ENCODE data around the gene ELMO3. TPM values are rescaled to one million over a fixed set of nuclear protein-coding genes. Genes with fewer than 3 reads are reported as not detected.

Gene ELMO3
- total and polyA plus RNA-seq, 8 donors, result 14.6 to 52.4 (median 23.6) TPM

DNA sequence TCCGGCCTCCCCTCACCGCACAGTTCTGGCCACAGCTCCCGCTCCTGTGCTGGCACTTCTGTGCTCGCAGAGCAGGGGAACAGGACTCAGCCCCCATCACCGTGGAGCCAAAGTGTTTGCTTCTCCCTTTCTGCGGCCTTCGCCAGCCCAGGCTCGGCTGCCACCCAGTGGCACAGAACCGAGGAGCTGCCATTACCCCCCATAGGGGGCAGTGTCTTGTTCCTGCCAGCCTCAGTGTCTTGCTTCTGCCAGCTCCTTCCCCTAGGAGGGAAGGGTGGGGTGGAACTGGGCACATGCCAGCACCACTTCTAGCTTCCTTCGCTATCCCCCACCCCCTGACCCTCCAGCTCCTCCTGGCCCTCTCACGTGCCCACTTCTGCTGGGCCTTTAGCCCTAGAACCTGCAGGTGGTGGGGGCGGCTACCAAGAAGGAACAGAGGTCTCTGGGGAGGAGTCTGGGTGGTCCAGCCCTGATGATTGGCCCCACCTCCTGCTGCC lies 645 bp upstream of the ELMO3 start:
- peak overlapping the region in 1 of 4 donors; percentile 69 for H3K4me3 ChIP-seq
- ATAC-seq, result peak; percentile 25 to 59 (median 42)
- H3K27me3 ChIP-seq, result no peaks in the 10 kb centered on the region
- H3K36me3 ChIP-seq, result peaks cover 0 to 46% (median 19%) of the 10 kb centered on the region in 3 donors
- H3K27ac ChIP-seq, result peak overlapping the region in 3 of 4 donors; percentile 72 to 77 (median 72)
- TF ChIP-seq, protein P1, sequence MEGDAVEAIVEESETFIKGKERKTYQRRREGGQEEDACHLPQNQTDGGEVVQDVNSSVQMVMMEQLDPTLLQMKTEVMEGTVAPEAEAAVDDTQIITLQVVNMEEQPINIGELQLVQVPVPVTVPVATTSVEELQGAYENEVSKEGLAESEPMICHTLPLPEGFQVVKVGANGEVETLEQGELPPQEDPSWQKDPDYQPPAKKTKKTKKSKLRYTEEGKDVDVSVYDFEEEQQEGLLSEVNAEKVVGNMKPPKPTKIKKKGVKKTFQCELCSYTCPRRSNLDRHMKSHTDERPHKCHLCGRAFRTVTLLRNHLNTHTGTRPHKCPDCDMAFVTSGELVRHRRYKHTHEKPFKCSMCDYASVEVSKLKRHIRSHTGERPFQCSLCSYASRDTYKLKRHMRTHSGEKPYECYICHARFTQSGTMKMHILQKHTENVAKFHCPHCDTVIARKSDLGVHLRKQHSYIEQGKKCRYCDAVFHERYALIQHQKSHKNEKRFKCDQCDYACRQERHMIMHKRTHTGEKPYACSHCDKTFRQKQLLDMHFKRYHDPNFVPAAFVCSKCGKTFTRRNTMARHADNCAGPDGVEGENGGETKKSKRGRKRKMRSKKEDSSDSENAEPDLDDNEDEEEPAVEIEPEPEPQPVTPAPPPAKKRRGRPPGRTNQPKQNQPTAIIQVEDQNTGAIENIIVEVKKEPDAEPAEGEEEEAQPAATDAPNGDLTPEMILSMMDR (IDR thresholded peaks at IDR 0.05), result peak; percentile 16 to 48 (median 28)
- DNase-seq, result peak in 4 of 6 donors; percentile 43 to 76 (median 64)
- no peak for FAIRE-seq
- WGBS, 2 donors, result 40 to 44% methylated on average over 11 to 12 of the region's 12 CpGs
- H3K9me3 ChIP-seq, result no peaks in the 10 kb centered on the region
- intact Hi-C loops (cut with DNase I), result no loop called here
- peaks cover 3 to 6% (median 3%) of the 10 kb centered on the region in 3 donors for H3K4me1 ChIP-seq

DNA sequence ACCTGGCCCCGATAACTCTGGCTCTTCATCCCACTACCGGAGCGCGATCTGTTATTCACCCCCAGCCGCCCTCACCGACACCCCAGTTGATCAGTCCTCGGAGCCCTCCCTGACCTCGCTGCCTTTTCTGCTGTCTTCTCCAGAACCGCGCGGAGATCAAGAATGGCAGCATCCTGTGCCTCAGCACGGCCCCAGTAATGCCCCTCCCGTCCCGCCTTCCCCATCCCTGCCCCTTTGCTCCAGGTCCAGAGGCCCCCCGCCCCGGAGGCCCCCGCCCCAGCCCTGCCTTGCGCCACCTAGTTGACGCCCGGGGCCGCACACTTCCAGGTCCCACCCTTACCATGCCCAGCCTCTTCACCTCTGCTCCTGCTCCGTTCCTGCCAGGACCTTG lies 872 bp downstream of the ELMO3 start:
- H3K27me3 ChIP-seq, result no peaks in the 10 kb centered on the region
- H3K36me3 ChIP-seq, result peaks cover 0 to 50% (median 18%) of the 10 kb centered on the region in 3 donors
- 9 to 12% methylated on average over 22 of the region's 22 CpGs for WGBS, 2 donors
- DNase-seq (peak in 2 of 6 donors; percentile 63 to 75), FAIRE-seq (no peak), ATAC-seq (peak; percentile 30 to 51 (median 43))
- H3K4me3 ChIP-seq, result peak overlapping the region; percentile 60 to 77 (median 66)
- peak overlapping the region in 1 of 4 donors; percentile 72 for H3K27ac ChIP-seq
- intact Hi-C loops (cut with DNase I), result no loop called here
- no peaks in the 10 kb centered on the region for H3K9me3 ChIP-seq
- no peaks in the 10 kb centered on the region for H3K4me1 ChIP-seq
- TF ChIP-seq, protein P1 (IDR thresholded peaks at IDR 0.05), result no peak

- Histone ChIP-seq H3K4me1 (no peaks in the 10 kb centered on the region), H3K27ac (no peak overlapping the region), H3K4me3 (peak overlapping the region in 1 of 4 donors; percentile 69), H3K27me3 (no peaks in the 10 kb centered on the region), H3K36me3 (peaks cover 0 to 49% (median 11%) of the 10 kb centered on the region in 3 donors), H3K9me3 (no peaks in the 10 kb centered on the region)
- intact Hi-C loops (cut with DNase I), result no loop called here
- TF ChIP-seq, protein P1 (IDR thresholded peaks at IDR 0.05), result no peak
- DNase-seq (peak in 2 of 6 donors; percentile 39 to 73), FAIRE-seq (no peak), ATAC-seq (no peak)
- WGBS, 2 donors, result 82 to 95% methylated on average over 7 to 8 of the region's 8 CpGs
These were observed 1.6 kb downstream of the ELMO3 start for GRCh38 chr16:67200491-67200890.

DNA sequence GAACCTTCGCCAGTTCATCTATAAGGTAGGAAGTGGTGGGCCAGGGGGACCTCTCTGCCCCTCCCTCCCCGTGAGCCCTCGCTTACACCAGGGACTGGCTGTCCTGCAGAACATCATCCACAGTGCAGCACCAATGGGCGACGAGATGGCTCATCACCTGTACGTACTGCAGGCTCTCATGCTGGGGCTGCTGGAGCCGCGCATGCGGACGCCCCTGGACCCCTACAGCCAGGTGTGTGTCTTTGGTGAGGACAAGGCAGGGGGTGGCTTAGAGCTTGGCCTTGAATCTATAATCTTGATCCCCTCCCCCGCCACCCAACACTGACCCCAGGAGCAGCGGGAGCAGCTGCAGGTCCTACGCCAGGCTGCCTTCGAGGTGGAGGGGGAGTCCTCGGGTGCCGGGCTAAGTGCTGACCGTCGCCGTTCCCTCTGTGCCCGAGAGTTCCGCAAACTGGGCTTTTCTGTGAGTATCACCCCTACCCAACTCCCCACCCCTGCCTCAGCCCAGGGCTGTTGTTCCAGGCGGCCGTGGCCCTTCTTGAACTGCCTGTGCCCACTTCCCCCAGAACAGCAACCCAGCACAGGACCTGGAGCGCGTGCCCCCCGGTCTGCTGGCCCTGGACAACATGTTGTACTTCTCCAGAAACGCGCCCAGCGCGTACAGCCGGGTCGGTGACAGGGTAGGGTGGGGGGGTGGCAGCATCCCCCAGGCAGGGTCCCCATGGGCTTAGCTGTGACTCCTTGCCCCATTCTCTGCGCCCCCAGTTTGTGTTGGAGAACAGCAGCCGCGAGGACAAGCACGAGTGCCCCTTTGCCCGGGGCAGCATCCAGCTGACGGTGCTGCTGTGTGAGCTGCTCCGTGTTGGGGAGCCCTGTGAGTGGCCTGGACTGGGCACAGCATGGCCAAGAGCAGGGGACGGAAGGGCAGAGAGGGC lies 2.7 kb downstream of the ELMO3 start:
- Histone ChIP-seq H3K4me1 (no peaks in the 10 kb centered on the region), H3K27me3 (no peaks in the 10 kb centered on the region), H3K9me3 (no peaks in the 10 kb centered on the region), H3K4me3 (no peak overlapping the region), H3K36me3 (peaks cover 0 to 39% (median 6%) of the 10 kb centered on the region in 3 donors), H3K27ac (no peak overlapping the region)
- ATAC-seq (no peak), DNase-seq (peak in 1 of 6 donors; percentile 41), FAIRE-seq (no peak)
- TF ChIP-seq, protein P1 (IDR thresholded peaks at IDR 0.05), result no peak
- WGBS, 2 donors, result 91 to 93% methylated on average over 40 of the region's 40 CpGs
- intact Hi-C loops (cut with DNase I), result no loop called here

Measured in pancreas (tissue), 10 donors.